Kidney (tissue), 14 donors: ENCODE data around the gene PIK3AP1. TPM values are rescaled to one million over a fixed set of nuclear protein-coding genes. Genes with fewer than 3 reads are reported as not detected.

Experiments
- DNase-seq, 5 donors: peaks; one replicate each; pipeline ENCODE4 v3.0.0-alpha.2; 2013 to 2020
- FAIRE-seq: peaks from 2 replicates; lab custom pipeline; 2012; peaks lifted over from hg19 to GRCh38; lab: Jason Lieb, UNC
- H3K27ac ChIP-seq, 2 donors: one replicate each; pipeline ENCODE4 v1.7.0; 2013; ENCODE audit warnings: low read depth in 2 of 2, low read length in 2 of 2, inconsistent platforms in 1 of 2
- H3K27me3 ChIP-seq: one replicate; pipeline ENCODE4 v1.7.1; 2013; ENCODE audit warnings: low read length, inconsistent platforms; ENCODE audit not compliant: control insufficient read depth, insufficient read depth
- H3K36me3 ChIP-seq, 3 donors: one replicate each; pipeline versions ENCODE4 v1.7.0 to v1.7.1; 2013; ENCODE audit warnings: low read length in 3 of 3, control low read depth in 1 of 3, inconsistent platforms in 1 of 3; ENCODE audit not compliant: insufficient read depth in 3 of 3, control insufficient read depth in 2 of 3
- H3K4me1 ChIP-seq, 3 donors: one replicate each; pipeline versions ENCODE4 v1.7.0 to v1.7.1; 2013; ENCODE audit warnings: low read length in 3 of 3, inconsistent platforms in 1 of 3, low read depth in 1 of 3; ENCODE audit not compliant: control insufficient read depth in 2 of 3, insufficient read depth in 2 of 3
- H3K4me3 ChIP-seq, 3 donors: one replicate each; pipeline versions ENCODE4 v1.7.0 to v1.8.1; 2013; ENCODE audit warnings: low read length in 3 of 3, control low read depth in 1 of 3, inconsistent platforms in 1 of 3
- H3K9ac ChIP-seq, 3 donors: one replicate each; pipeline versions ENCODE4 v1.7.0 to v1.7.1; 2013; ENCODE audit warnings: low read length in 3 of 3, control low read depth in 1 of 3, inconsistent platforms in 1 of 3
- H3K9me3 ChIP-seq, 3 donors: one replicate each; pipeline versions ENCODE4 v1.7.0 to v1.7.1; 2013; ENCODE audit warnings: low read length in 3 of 3, control low read depth in 1 of 3, inconsistent platforms in 1 of 3; ENCODE audit not compliant: control insufficient read depth in 2 of 3, insufficient read depth in 1 of 3
- CTCF ChIP-seq: IDR thresholded peaks from 3 replicates; pipeline ENCODE4 v1.5.1; 2012; ENCODE audit warnings: mild to moderate bottlenecking, moderate library complexity, borderline replicate concordance; ENCODE audit not compliant: insufficient read depth; ENCODE audit errors: extremely low read depth
- intact Hi-C: fragments of 100-400 bp; cut with DNase I; formaldehyde crosslinking; loops from one replicate; pipeline ENCODE4 v1.11.1; 2022
- polyA plus RNA-seq: library from polyadenylated mRNA; stranded (reverse); fragments of 350-450 nt; fragmentation: Illumina TruSeq; extraction: RNeasy Lipid Tissue Mini Kit (QIAGEN cat#74804); gene quantifications from one replicate; pipeline ENCODE4 v1.2.3, GENCODE V29; 2014; ENCODE audit warnings: low read depth, low replicate concordance; ENCODE audit not compliant: insufficient read depth
- total RNA-seq: library from RNA; stranded (reverse); fragmentation: NEBNext Ultra II Directional; extraction: Animal tissue kit (Norgen Biotek cat#: 25700); gene quantifications from one replicate; pipeline ENCODE4 v1.2.1, GENCODE V29; 2021
- donor health status: control.
- donor health status: control.
- donor health status: control.
- donor health status: control.
- donor health status: control.
- donor health status: DM: yes; HTN: yes; CAD: no.
- donor health status: Normal renal cell carcinoma (clear cell type).

The PIK3AP1 gene
- total and polyA plus RNA-seq, 2 donors from 2014 or later: 6.5 to 28.4 TPM

DNA sequence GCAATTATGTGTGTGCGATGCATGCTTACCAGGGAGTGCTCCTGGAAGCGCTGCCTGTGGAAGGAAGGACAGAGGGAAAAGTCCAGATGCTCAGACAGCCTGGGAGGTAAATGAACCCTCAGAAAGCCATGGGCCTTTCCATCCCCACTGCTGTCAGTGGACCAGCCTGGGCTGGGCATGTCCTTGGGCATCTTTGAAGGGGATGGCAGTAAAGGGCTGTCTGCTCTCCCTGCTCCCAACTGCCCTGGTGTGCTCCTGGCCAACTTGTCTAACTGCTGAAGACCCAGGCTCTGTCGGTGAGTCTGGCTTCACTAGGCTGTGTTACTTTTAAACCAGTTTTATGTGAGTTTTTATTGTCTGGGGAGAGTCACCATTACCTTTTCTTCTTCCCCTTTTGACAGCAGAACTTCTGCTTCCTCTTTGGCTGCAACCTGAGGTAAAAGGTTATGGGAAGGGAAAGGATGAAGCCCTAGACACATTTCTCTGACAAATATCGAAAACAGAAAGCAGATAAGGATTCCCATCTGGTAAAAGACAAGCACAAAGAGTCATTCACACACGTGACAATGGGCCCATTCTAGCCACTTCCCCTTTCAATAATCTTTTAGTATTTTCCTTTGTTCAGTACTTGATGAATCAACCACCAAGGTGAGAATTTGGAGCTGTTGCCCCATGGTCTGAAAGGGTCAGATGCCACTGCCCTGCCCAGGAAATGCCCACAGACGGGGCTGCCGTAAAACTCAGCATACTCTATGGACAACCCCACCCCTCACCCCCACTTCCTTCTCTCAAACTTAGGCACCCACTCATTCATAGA, 27.6 kb upstream of the PIK3AP1 start:
- Histone ChIP-seq H3K9me3 (no peaks in the 10 kb centered on the region), H3K36me3 (no peaks in the 10 kb centered on the region), H3K27me3 (no peaks in the 10 kb centered on the region), H3K9ac (no peak overlapping the region), H3K4me3 (no peak overlapping the region), H3K27ac (no peak overlapping the region), H3K4me1 (no peaks in the 10 kb centered on the region)
- no peak for FAIRE-seq
- intact Hi-C loops: no loop called here
- no peak for DNase-seq
- TF ChIP-seq CTCF: no peak

GRCh38 chr10:96746503-96746902, 26.2 kb upstream of the PIK3AP1 start:
- no peak overlapping the region for H3K4me3 ChIP-seq
- no peaks in the 10 kb centered on the region for H3K4me1 ChIP-seq
- intact Hi-C loops: no loop called here
- no peaks in the 10 kb centered on the region for H3K36me3 ChIP-seq
- H3K27me3 ChIP-seq: no peaks in the 10 kb centered on the region
- no peak for TF ChIP-seq CTCF
- no peak overlapping the region for H3K27ac ChIP-seq
- FAIRE-seq (no peak), DNase-seq (no peak)
- no peak overlapping the region for H3K9ac ChIP-seq
- no peaks in the 10 kb centered on the region for H3K9me3 ChIP-seq

- TF ChIP-seq CTCF: no peak
- H3K9ac ChIP-seq: no peak overlapping the region
- no peaks in the 10 kb centered on the region for H3K9me3 ChIP-seq
- no peak overlapping the region for H3K27ac ChIP-seq
- H3K4me1 ChIP-seq: no peaks in the 10 kb centered on the region
- DNase-seq (no peak), FAIRE-seq (no peak)
- no peak overlapping the region for H3K4me3 ChIP-seq
- H3K36me3 ChIP-seq: no peaks in the 10 kb centered on the region
- intact Hi-C loops: no loop called here
- no peaks in the 10 kb centered on the region for H3K27me3 ChIP-seq
Observed at GRCh38 chr10:96745950-96746349, 25.6 kb upstream of the PIK3AP1 start.
